Measurements from ENCODE around the gene CRTC3.

CRTC3 gene

GRCh38 chr15:90597577-90597976 lies 67.9 kb downstream of the CRTC3 start:
- DNase-seq, result no peak

DNA sequence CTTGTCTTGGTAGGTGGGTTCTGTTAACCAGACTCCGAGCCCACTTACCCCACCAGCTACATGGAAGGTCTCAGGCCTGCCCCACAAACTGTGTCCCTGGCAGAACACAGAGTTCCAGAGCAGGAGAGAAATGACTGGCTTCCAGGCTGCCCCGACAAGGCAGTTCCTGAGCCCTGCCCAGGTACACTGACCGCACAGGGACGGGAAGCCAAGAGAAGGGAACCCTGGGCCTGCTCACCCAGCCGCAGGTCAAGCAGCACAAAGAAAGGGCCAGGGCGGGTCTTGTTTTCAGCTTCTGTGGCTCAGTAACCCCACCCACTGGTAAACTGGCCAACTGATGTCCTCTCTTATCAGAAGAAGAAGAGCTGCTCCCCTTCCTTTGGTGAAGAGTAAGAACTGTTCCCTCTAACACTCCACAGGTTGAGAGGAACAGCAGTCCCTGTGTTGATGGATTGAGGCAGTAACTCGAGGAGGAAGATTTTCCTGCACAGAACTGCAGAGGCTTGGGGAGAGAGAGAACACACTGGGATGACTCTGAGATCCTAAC lies 68.4 kb downstream of the CRTC3 start:
- DNase-seq, result peak; percentile 40 to 58 (median 48)

DNA sequence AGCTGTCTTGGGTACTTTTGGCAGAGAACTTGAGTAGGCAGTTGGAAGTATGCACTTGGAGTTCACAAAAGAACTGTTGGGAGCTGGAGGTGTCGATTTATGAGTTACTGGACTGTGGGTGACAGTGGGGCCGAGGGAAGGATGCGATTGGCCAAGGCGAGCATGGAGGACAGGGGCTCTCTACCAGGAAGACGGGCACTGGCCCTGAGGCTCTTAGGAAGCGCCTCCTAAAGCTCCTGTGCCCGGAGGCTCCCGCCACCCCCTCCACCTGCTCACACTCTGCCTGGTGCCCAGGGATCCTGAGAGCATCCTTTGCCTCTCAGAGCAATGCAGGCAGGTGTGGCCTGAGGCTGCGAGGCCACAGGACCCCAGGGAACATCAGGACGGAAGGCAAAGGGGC lies 69.0 kb downstream of the CRTC3 start:
- no peak for DNase-seq

DNA sequence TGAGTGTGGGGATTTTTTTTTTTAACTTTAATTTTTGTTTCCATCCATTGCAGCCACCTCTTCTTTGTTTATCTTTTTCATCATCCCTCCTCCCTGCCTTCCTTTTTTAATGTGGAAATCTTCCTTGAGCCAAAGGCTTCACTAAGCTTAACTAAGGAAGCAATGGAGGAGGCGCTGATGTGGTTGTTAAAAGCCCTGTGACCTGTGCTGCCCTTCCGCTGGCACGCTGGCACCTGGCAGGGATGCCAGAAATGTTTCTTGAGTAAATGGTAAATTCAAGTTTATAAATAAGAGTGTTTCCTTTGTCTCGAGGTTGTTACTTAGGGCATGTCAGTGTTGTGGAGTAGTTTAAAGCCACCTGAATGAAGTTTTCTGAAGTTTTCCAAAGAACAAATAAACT lies 69.4 kb downstream of the CRTC3 start:
- no peak for DNase-seq

DNA sequence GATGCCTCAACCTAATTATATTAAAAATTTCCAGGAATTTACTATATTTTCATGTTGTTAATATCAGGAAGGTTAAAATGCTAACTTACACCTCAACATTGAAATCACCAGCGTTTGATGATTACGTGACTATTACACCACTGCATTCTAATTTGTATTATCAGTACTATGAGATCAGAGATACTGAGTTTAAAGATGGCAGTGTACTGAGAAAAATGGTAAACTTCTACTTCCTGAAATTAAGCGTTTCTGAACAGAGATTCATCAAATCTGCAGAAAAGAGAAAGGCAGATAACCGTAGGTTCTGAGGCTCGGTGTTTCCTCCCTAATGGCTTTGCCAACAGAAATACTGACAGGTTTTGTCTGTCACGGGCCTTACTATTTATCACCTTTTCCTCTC lies 69.9 kb downstream of the CRTC3 start:
- DNase-seq, result no peak

DNA sequence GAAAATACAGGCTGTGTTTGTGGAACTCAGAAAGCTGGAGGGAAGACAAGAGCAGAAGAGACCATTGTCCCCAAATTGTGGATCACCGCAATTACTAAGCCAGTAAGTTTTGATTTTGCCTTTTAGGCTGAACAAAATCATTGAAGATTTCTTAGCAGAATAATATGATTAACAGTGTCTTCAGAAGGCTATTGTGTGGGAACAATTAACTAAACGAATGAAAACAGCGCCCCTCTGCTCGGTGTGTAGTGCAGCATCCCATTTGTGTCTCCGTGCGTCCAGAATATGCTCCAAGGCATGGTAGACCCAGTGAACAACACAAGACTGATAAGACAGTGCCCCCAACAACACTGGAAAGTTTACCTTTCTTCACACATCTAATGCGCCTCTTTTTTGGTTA lies 71.2 kb downstream of the CRTC3 start:
- no peak for DNase-seq

GRCh38 chr15:90603893-90604292 lies 74.2 kb downstream of the CRTC3 start:
- DNase-seq, result peak; percentile 62 to 81 (median 64)

GRCh38 chr15:90606641-90607040 lies 76.9 kb downstream of the CRTC3 start:
- DNase-seq, result no peak

- DNase-seq, result no peak
These were observed 77.6 kb downstream of the CRTC3 start for GRCh38 chr15:90607361-90607760.

DNA sequence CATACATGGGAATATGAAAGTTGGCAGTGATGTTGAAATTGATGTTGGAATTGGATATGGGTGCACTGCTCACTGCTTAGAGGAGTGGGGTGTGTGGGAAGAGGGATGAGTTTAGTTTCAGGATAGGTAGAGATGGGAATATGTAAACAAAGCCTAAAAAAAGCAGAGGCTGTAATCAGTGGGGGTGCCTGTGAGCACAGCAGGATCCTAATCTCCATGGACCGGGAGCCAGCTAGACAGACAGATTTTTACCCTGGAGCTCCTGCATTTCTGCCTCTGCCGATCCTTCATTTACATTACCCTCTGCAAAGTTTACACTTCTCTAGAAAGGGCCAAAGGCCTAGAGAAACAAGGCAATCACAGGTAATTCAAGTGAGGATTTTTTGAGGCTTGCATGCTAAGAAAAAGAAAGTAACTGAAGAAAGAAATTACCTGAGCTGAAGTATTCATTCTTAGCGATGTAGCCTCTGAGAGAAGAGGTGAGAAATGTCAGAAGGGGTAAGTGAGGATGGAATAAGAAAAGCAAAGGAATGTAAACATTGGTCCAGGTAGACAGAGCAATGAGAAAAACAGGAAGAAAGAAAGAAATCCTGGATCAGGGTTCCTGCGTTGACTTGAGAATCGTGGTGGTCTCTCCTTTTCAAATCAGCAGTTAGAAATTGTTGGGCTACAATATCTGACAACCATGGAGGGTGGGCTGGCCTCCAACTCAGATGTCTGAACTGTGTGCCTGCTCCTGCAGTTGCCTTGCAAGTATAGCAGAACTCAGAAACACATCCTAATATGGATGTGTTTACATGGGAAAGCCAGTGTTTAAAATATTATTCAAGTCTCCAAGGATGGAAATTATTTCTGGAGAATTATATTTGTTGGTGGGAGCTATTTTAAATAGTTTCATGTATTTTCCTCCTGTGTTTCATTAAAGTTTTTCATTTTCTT lies 79.8 kb downstream of the CRTC3 start:
- no peak for DNase-seq

DNA sequence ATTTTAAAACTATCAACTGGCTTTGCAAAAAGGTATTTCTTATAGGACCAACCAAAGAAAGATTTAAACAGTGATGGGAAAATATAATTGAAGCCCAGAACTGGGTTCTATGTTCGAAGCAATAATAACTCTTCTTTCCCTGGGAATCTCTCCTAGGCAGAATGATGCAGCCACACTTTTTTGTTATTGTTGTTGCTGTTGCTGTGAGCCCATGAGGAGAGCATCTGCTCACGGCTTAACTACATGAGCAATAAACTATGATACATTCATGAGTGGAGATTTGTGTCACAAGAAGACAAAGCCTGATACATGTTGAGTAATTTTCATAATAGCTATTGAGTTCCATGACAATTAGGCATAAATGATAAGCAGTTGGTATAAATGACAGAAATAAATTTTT lies 80.5 kb downstream of the CRTC3 start:
- no peak for DNase-seq

GRCh38 chr15:90611157-90611556 lies 81.4 kb downstream of the CRTC3 start:
- DNase-seq, result no peak

DNA sequence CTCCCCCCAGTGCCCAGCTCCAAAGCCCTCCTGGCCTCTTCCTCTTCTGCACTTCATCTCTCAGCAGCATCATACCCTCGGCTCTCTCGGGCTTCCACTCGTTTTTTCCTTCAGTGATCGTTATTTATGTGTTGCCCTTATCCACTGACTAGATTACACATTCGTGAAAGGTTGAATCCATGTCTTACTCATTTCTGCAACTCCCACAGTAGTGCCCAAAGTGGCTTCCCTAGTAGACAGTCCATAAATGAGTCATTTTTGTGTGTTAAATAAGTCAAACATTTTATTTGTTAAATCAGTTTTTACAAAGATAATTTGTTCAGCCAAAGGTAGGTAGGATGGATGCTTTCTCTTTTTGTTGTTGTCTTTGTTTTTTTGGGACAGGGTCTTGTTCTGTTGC lies 87.4 kb downstream of the CRTC3 start:
- no peak for DNase-seq

- no peak for DNase-seq
These were observed 88.0 kb downstream of the CRTC3 start for GRCh38 chr15:90617668-90618097.

- DNase-seq, result no peak
These were observed 88.8 kb downstream of the CRTC3 start for GRCh38 chr15:90618330-90619125.

- DNase-seq, result no peak
These were observed 89.7 kb downstream of the CRTC3 start for GRCh38 chr15:90619468-90619867.

DNA sequence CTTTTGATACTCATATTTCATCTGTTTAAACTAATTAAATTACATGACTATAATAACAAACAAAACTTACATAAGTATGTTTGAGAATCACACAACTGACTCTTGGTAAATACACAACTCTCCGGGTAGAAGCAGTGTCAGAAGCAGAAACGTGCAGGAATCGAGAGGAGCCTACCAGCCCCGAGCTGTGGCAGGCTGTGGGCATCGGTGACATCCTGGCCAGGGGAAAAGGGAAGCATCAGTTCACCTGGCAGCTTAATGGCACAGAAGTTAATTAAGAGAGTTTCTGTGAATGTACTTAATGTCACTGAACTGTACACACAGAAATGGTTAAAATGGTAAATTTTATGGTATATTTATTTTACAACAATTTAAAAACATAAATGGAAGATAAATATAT lies 90.2 kb downstream of the CRTC3 start:
- no peak for DNase-seq

- peak; percentile 53 to 59 (median 54) for DNase-seq
These were observed 90.8 kb downstream of the CRTC3 start for GRCh38 chr15:90620379-90621067.

DNA sequence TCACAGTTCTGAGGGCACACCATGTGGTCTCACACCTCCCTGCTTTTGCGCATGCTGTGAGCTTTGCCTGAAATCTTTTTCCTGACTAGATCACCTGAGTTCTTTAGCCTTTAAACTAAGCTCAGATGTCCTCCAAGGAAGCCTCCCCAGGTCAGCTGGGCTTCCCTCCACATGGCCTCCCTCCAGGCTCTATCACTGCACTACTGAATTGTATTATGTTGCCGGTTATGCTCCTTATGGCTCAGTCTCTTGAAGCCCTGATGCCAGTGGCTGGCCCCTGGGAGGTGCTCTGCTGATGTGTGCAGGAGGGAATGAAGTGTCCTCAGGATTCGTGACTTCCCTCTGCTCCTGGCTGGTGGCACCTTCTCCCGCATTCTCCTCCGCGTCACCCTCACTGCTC lies 94.1 kb downstream of the CRTC3 start:
- DNase-seq, result no peak

- DNase-seq, result no peak
These were observed 94.7 kb downstream of the CRTC3 start for GRCh38 chr15:90624278-90624981.

DNA sequence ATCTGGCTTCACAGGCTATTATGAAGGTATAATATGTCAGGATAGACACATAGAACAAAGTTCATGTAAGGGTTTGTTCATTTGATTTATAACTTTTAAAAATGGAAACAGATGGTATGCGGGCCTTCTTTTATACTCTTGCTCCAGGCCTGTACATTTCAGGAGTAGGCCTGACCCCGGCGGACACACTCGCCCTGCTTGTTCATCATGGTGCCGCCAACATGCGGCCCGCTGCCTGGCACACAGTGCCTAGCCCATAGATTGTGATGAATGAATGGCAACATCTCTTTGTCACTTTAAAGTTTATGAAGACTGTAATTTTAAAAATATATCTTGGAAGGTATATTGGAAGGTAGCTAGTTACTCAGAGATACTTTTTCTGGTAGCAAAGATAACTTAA lies 95.3 kb downstream of the CRTC3 start:
- DNase-seq, result no peak

GRCh38 chr15:90629217-90629616 lies 99.5 kb downstream of the CRTC3 start:
- DNase-seq, result no peak
